Measurements from ENCODE around the gene ZFYVE28. TPM values are rescaled to one million over a fixed set of nuclear protein-coding genes. Genes with fewer than 3 reads are reported as not detected.

ZFYVE28 gene
- total RNA-seq, 1 donor from 2014 or later = 1.3 TPM

DNA sequence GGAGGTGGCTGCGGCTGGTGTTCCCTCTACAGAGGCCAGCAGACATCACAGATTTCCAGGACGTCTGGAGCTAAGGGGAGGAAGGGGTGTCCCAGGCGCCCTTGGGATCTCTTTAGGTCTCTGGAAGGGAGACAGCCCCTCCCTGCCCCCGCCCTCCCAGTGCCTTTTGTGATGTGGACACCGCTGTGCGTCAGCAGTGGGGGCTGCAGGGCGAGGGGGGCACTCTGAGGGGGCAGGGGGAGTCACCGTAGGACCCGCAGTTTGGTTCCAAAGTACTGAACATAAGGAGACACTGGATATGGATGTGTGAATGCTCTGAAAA lies 130.9 kb downstream of the ZFYVE28 start:
- peaks cover 2% of the 10 kb centered on the region for H3K27me3 ChIP-seq (ENCODE audit: control insufficient read depth, insufficient read depth, low read length)
- H3K36me3 ChIP-seq (ENCODE audit: control insufficient read depth, insufficient read depth, low read length) = no peaks in the 10 kb centered on the region
- TF ChIP-seq CTCF (IDR thresholded peaks at IDR 0.05; ENCODE audit: insufficient read depth, low read length, severe bottlenecking) = no peak
- DNase-seq (ENCODE audit: low read depth) = no peak
- FAIRE-seq = no peak
- H3K4me3 ChIP-seq (ENCODE audit: low read depth, low read length) = no peak overlapping the region

DNA sequence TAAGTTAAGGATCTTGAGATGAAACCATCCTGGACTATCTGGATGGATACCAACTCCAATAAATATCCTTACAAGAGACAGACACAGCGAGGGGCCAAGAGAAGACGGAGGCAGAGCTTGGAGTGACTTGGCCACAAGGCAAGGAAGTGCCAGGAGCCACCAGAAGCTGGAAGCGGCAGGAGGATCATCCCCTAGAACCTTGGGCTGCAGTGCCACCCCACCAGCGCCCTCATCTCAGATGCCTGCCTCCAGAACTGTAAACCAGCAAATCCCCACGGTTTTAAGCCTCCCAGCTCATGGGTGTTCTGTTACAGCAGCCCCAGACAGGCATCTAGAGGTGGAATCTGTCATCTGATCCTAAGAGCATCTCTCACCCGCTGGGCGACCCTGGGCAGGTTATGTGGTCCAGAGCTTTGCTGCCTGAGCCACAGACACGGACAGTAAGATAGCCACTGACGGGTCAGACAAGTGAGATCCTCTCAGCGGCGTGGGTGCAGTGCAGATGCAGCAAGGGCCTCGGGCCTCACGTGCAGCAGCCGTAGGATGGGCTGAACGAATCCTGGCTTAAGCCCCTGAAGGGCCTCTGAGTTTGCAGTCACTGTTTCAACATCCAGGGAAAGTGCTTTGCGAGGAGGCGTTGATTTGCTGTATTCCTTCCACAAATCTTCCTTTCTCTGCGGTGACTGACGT lies 131.4 kb downstream of the ZFYVE28 start:
- DNase-seq (ENCODE audit: low read depth) (no peak), FAIRE-seq (peak; percentile 47)
- no peak for TF ChIP-seq CTCF (IDR thresholded peaks at IDR 0.05; ENCODE audit: insufficient read depth, low read length, severe bottlenecking)
- H3K36me3 ChIP-seq (ENCODE audit: control insufficient read depth, insufficient read depth, low read length) = no peaks in the 10 kb centered on the region
- no peak overlapping the region for H3K4me3 ChIP-seq (ENCODE audit: low read depth, low read length)
- H3K27me3 ChIP-seq (ENCODE audit: control insufficient read depth, insufficient read depth, low read length) = peaks cover 2% of the 10 kb centered on the region

GRCh38 chr4:2285613-2286381 lies 132.6 kb downstream of the ZFYVE28 start:
- TF ChIP-seq CTCF (IDR thresholded peaks at IDR 0.05; ENCODE audit: insufficient read depth, low read length, severe bottlenecking) = no peak
- no peak for DNase-seq (ENCODE audit: low read depth)
- Histone ChIP-seq H3K27me3 (ENCODE audit: control insufficient read depth, insufficient read depth, low read length) (peaks cover 2% of the 10 kb centered on the region), H3K36me3 (ENCODE audit: control insufficient read depth, insufficient read depth, low read length) (no peaks in the 10 kb centered on the region), H3K4me3 (ENCODE audit: low read depth, low read length) (no peak overlapping the region)
- FAIRE-seq = no peak

DNA sequence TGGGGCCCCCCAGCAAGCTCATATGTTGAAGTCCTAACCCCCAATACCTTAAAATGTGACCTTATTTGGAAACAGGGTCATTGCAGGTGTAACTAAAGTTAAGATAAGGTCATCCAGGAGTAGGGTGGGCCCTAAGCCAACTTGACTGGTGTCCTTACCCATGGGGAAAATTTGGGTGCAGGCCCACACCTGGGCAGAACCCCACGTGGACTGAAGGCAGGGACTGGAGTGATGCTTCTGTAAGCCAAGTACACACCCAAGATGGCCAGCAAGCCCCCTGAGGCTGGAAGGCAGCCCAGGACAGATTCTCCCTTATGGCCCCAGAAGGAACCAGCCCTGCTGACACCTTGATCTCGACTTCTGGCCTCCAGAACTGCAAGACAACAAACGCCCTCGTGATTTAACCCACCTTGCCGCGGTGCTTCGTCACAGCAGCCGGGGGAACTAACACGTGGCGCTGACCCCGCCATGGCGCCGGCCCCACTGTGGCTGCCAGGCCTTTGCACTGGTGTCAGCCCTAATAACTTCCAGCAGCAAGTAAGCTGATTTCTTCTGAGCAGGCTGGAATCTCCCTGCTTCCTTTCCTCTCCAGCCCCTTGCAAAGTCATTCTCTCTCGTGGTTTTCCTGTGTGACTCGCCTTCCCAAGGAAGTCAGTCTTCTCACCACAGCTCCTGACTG lies 133.4 kb downstream of the ZFYVE28 start:
- DNase-seq (ENCODE audit: low read depth) (peak; percentile 58), FAIRE-seq (peak; percentile 81)
- H3K36me3 ChIP-seq (ENCODE audit: control insufficient read depth, insufficient read depth, low read length) = no peaks in the 10 kb centered on the region
- TF ChIP-seq CTCF (IDR thresholded peaks at IDR 0.05; ENCODE audit: insufficient read depth, low read length, severe bottlenecking) = no peak
- H3K27me3 ChIP-seq (ENCODE audit: control insufficient read depth, insufficient read depth, low read length) = peaks cover 2% of the 10 kb centered on the region
- H3K4me3 ChIP-seq (ENCODE audit: low read depth, low read length) = no peak overlapping the region

GRCh38 chr4:2284161-2284933 lies 134.1 kb downstream of the ZFYVE28 start:
- FAIRE-seq (no peak), DNase-seq (ENCODE audit: low read depth) (no peak)
- Histone ChIP-seq H3K36me3 (ENCODE audit: control insufficient read depth, insufficient read depth, low read length) (no peaks in the 10 kb centered on the region), H3K27me3 (ENCODE audit: control insufficient read depth, insufficient read depth, low read length) (peaks cover 2% of the 10 kb centered on the region), H3K4me3 (ENCODE audit: low read depth, low read length) (no peak overlapping the region)
- no peak for TF ChIP-seq CTCF (IDR thresholded peaks at IDR 0.05; ENCODE audit: insufficient read depth, low read length, severe bottlenecking)
